ENCODE measurements around the gene ENPEP. TPM values are rescaled to one million over a fixed set of nuclear protein-coding genes. Genes with fewer than 3 reads are reported as not detected.
A peak's percentile ranks its signal among the peaks of the same experiment; 100 is the strongest.

The ENPEP gene
- total RNA-seq, 6 experiments from 2014 or later: 0.03 to 0.07 (median 0.03) TPM; not detected in 3

DNA sequence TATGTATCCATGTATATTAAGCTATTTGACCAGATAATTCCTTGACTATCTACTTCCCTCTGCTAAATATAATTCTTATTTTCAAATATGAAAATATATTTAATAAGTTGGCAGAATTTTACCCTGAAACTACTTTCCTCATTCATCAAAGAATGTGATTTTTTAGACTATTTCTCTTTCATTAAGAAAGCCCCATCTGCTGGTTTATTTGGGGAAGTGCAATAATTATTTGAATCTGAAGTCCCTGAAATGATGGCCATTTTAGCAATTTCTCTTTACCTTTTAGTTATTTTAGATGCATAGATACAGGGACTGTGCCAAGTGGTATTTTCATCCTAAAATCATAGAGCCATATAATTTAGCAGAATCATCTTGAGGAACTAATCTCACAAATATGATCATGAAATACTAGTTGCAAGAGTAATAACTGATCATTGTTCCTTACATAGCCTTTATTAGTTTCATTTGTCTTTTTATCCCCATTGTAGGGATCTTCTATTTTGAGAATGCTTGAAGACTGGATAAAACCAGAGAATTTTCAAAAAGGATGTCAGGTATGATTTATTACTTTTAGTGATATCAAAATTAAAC is 39.0 kb downstream of the ENPEP start:
- Mint-ChIP-seq H3K27me3 (ENCODE audit: insufficient read depth) (peaks cover 4% of the 10 kb centered on the region), H3K4me1 (ENCODE audit: low read depth) (peaks cover 16% of the 10 kb centered on the region; the same call in 1 of the 2 replicates), H3K9me3 (no peaks in the 10 kb centered on the region), H3K27ac (no peak overlapping the region), H3K4me3 (no peak overlapping the region), H3K36me3 (ENCODE audit: low read depth) (no peaks in the 10 kb centered on the region)
- peak; percentile 46 for DNase-seq
- TF ChIP-seq, protein P1, sequence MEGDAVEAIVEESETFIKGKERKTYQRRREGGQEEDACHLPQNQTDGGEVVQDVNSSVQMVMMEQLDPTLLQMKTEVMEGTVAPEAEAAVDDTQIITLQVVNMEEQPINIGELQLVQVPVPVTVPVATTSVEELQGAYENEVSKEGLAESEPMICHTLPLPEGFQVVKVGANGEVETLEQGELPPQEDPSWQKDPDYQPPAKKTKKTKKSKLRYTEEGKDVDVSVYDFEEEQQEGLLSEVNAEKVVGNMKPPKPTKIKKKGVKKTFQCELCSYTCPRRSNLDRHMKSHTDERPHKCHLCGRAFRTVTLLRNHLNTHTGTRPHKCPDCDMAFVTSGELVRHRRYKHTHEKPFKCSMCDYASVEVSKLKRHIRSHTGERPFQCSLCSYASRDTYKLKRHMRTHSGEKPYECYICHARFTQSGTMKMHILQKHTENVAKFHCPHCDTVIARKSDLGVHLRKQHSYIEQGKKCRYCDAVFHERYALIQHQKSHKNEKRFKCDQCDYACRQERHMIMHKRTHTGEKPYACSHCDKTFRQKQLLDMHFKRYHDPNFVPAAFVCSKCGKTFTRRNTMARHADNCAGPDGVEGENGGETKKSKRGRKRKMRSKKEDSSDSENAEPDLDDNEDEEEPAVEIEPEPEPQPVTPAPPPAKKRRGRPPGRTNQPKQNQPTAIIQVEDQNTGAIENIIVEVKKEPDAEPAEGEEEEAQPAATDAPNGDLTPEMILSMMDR (IDR thresholded peaks at IDR 0.05): peak; percentile 87

DNA sequence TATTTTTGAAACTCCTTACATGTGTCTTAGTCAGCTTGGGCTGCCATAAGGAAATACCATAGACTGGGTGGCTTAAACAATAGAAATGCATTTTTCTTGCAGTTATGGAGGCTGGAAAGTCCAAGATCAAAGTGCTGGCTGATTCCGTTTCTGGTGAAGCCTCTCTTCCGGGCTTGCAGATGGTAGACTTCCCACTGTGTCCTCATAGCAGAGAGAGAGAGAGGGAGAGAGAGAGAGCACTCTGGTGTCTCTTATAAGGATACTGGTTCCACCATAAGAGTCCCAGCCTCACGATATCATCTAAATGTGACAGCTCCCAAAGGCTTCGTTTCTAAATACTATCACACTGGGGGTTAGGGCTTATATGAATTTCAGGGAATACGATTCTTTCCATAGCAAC is 39.7 kb downstream of the ENPEP start:
- Mint-ChIP-seq H3K36me3 (ENCODE audit: low read depth) (no peaks in the 10 kb centered on the region), H3K4me3 (peak overlapping the region; percentile 86), H3K27ac (no peak overlapping the region), H3K4me1 (ENCODE audit: low read depth) (peaks cover 16% of the 10 kb centered on the region; the same call in 1 of the 2 replicates), H3K9me3 (no peaks in the 10 kb centered on the region), H3K27me3 (ENCODE audit: insufficient read depth) (no peaks in the 10 kb centered on the region; the same call in 1 of the 2 replicates)
- TF ChIP-seq, protein P1 (IDR thresholded peaks at IDR 0.05): no peak
- no peak for DNase-seq

DNA sequence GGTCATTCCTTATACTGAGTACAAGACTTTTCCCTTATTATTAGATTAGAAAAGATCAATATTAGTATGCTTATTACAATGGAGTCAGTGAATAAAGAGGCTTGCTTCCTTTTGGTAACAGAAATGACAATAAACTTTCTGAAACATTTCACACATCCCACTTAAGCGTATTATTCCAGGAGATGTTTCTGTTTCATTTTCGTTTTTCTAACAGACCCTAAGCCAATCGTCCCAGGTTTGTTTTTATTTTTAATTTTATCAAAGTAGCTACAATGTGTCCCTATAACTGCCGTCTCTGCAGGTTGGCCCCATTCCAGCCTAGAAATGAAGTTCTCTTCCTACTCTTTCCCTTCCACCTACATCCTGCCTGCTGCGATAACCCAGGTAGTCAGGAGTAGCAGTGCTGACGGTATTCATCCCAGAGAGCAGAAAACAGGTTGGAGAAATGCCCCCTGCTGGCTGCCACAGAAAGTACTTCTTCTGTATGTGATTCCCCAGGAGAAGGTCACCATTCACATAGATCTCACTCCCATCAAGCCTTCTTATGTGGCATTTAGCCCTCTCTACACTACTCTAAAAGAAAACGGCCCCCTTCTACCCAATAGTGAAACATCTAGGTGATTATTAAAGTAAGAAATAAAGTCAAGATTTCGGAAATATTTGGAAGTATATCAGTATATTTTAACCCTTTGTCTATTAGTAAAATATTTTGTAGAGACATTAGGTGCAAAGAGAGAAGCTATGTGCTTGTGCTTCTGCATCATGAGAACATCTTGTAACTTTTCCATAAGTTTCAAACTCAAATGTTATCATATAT is 40.4 kb downstream of the ENPEP start:
- H3K27me3 Mint-ChIP-seq (ENCODE audit: insufficient read depth): no peaks in the 10 kb centered on the region; the same call in 1 of the 2 replicates
- no peak overlapping the region for H3K27ac Mint-ChIP-seq
- TF ChIP-seq, protein P1 (IDR thresholded peaks at IDR 0.05): peak; percentile 89
- H3K4me3 Mint-ChIP-seq: peak overlapping the region; percentile 86
- peak; percentile 58 for DNase-seq
- H3K9me3 Mint-ChIP-seq: no peaks in the 10 kb centered on the region
- peaks cover 16% of the 10 kb centered on the region for H3K4me1 Mint-ChIP-seq (ENCODE audit: low read depth)
- H3K36me3 Mint-ChIP-seq (ENCODE audit: low read depth): no peaks in the 10 kb centered on the region

DNA sequence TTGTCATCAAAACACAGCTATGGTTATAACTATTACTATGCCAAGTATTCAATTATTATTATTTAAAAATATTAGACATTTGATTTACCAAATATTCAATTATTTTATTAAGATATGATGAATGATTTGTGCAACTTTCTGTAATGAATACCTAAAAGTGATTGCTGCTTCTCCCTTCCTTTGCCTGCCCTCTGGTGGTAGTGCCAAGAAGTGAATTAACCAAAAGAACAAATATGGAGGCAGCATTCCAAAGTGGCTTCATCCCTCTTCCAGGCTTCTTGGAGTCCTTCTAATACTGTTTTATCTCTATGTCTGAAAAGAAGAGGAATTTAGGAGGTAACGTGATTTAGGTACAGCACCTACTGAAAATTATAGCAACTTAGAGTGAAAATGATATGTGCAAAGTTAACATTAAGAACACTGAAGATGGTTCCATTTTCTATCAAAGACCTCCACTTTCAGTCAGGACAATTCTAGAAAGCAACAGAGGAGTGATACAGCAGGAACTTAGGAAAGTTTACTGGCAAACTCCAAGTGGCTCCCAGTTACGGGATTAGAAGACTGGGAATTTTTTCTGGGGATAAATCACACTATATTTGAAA is 43.0 kb downstream of the ENPEP start:
- TF ChIP-seq, protein P1 (IDR thresholded peaks at IDR 0.05): peak; percentile 89
- peaks cover 16% of the 10 kb centered on the region for H3K4me1 Mint-ChIP-seq (ENCODE audit: low read depth)
- H3K27me3 Mint-ChIP-seq (ENCODE audit: insufficient read depth): no peaks in the 10 kb centered on the region; the same call in 1 of the 2 replicates
- no peaks in the 10 kb centered on the region for H3K9me3 Mint-ChIP-seq
- no peak overlapping the region for H3K4me3 Mint-ChIP-seq
- no peaks in the 10 kb centered on the region for H3K36me3 Mint-ChIP-seq (ENCODE audit: low read depth)
- no peak overlapping the region for H3K27ac Mint-ChIP-seq
- peak; percentile 29 for DNase-seq

DNA sequence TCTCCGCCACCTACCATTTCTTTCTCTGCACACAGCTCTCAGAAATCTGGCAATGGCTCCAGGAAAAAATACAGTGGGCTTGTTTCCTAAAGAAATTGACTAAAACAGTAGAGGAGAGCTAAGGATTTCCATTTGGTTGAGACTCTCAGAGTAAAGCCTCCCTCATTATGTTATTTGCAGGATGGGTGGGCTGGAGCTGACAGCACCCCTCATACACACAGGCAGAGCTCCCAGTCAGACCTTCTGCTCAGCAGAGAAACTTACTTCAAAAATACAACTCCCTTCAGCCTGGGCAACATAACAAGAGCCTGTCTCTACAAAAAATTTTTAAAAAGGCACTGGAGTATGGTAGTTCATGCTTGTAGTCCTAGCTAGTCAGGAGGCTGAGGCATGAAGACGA is 44.9 kb downstream of the ENPEP start:
- Mint-ChIP-seq H3K4me1 (ENCODE audit: low read depth) (peaks cover 6% of the 10 kb centered on the region), H3K27me3 (ENCODE audit: insufficient read depth) (peaks cover 3% of the 10 kb centered on the region), H3K27ac (no peak overlapping the region), H3K9me3 (no peaks in the 10 kb centered on the region), H3K36me3 (ENCODE audit: low read depth) (no peaks in the 10 kb centered on the region), H3K4me3 (no peak overlapping the region)
- DNase-seq: no peak
- TF ChIP-seq, protein P1 (IDR thresholded peaks at IDR 0.05): no peak
